K562 (cell line): ENCODE data around the gene PRPSAP2. TPM values are rescaled to one million over a fixed set of nuclear protein-coding genes. Genes with fewer than 3 reads are reported as not detected.

ENCODE experiments used
- BMI1 ChIP-seq: fragments of 150-350 bp; IDR thresholded peaks from 2 replicates; pipeline ENCODE4 v1.6.1; 2014; ENCODE audit warnings: low read length
- CREM ChIP-seq: IDR thresholded peaks from 2 replicates; pipeline ENCODE4 v1.6.1; 2014; ENCODE audit warnings: antibody characterized with exemption, low read depth
- DEAF1 ChIP-seq: fragments of 450-650 bp; formaldehyde crosslinking; IDR thresholded peaks from 2 replicates; pipeline ENCODE4 v1.4.0; 2020; ENCODE audit warnings: mild to moderate bottlenecking, moderate library complexity
- ETS2 ChIP-seq: IDR thresholded peaks from 2 replicates; pipeline ENCODE4 v1.6.1; 2016; ENCODE audit warnings: borderline replicate concordance, missing genetic modification characterization, mild to moderate bottlenecking, moderate library complexity, missing compliant biosample characterization; ENCODE audit not compliant: poor library complexity, severe bottlenecking
- GMEB1 ChIP-seq: fragments of 250-450 bp; sonication (Bioruptor Pico); IDR thresholded peaks from 2 replicates; pipeline ENCODE4 v1.4.0; 2020; ENCODE audit warnings: mild to moderate bottlenecking
- HIVEP1 ChIP-seq: fragments of 250-450 bp; sonication (Bioruptor Pico); IDR thresholded peaks from 2 replicates; pipeline ENCODE4 v1.4.0; 2020; ENCODE audit warnings: mild to moderate bottlenecking
- KLF16 ChIP-seq: IDR thresholded peaks from 2 replicates; pipeline ENCODE4 v1.6.1; 2016; ENCODE audit warnings: antibody characterized with exemption
- L3MBTL2 ChIP-seq: fragments of 450-650 bp; IDR thresholded peaks from 2 replicates; pipeline ENCODE4 v1.6.1; 2016; ENCODE audit warnings: mild to moderate bottlenecking, moderate library complexity
- MYBL2 ChIP-seq, 2 experiments: fragments of 450-650 bp in 1 of 2; sonication (generic) in 1 of 2; formaldehyde crosslinking in 1 of 2; IDR thresholded peaks; 2 replicates each; pipeline versions ENCODE4 v1.6.1 to v1.8.1; 2017 to 2022; ENCODE audit warnings: borderline replicate concordance in 1 of 2, inconsistent platforms in 1 of 2, low read depth in 1 of 2, mild to moderate bottlenecking in 1 of 2, missing genetic modification reagents in 1 of 2, moderate library complexity in 1 of 2
- SNRNP70 ChIP-seq: fragments of 200-400 bp; formaldehyde crosslinking; optimal IDR thresholded peaks from 2 replicates; pipeline ENCODE3; 2017; ENCODE audit warnings: low read depth, low read length
- ZNF24 ChIP-seq: fragments of 450-650 bp; IDR thresholded peaks from 2 replicates; pipeline ENCODE4 v1.6.1; 2016
- polyA plus RNA-seq, 8 experiments: library from polyadenylated mRNA; depleted of rRNA in 4 of 8; stranded (reverse) in 5 of 8; unstranded in 3 of 8; fragments of >200 nt; fragmentation: Nextera tagmentation in 2 of 8; fragmentation: Illumina TruSeq in 1 of 8; extraction: Ambion mirVana in 2 of 8; extraction: Trizol in 1 of 8; gene quantifications; 2 replicates each; pipeline versions ENCODE4 v1.2.1 to v1.2.3, GENCODE V29; 2011 to 2014; ENCODE audit warnings: inconsistent platforms in 1 of 8, missing spikeins in 1 of 8
- total RNA-seq, 7 experiments: library from RNA; depleted of rRNA in 6 of 7; stranded (reverse); fragments of >200 nt in 6 of 7; fragmentation: Illumina TruSeq in 2 of 7; extraction: Trizol in 2 of 7; gene quantifications; 2 replicates each; pipeline versions ENCODE4 v1.2.1 to v1.2.3, GENCODE V29; 2011 to 2021; ENCODE audit warnings: low replicate concordance in 1 of 7

PRPSAP2 gene
- total and polyA plus RNA-seq, 9 of the 15 experiments (the other 6 are each of a cell fraction or from before 2014, with no cell fraction given) = 15.5 to 56.7 (median 35.7) TPM

- TF ChIP-seq SNRNP70 (no peak), L3MBTL2 (no peak), HIVEP1 (no peak), KLF16 (no peak), ZNF24 (no peak), GMEB1 (CRISPR knock-in tag) (no peak), DEAF1 (CRISPR knock-in tag) (no peak), BMI1 (no peak), MYBL2 (IDR thresholded peaks at IDR 0.05; ENCODE audit: low read depth) (no peak), MYBL2 (CRISPR knock-in tag; IDR thresholded peaks at IDR 0.05; ENCODE audit: borderline replicate concordance) (no peak), ETS2 (tag) (no peak), CREM (no peak)
Observed at GRCh38 chr17:18904482-18904881, 46.6 kb downstream of the PRPSAP2 start (continued).
